GM12878 (cell line): ENCODE results near the gene DIAPH3. TPM values are rescaled to one million over a fixed set of nuclear protein-coding genes. Genes with fewer than 3 reads are reported as not detected.

Experiments used
- ATAC-seq: fragments of 200-7000 bp; cut with Tn5 transposase; 3 replicates; pipeline ENCODE4 v1.9.1; 2020; ENCODE audit warnings: mild to moderate bottlenecking, moderate library complexity
- BruUV-seq: library from RNA; stranded (reverse); fragments of 400-500 nt; replicated peaks from 2 replicates; lab custom pipeline; 2021; lab: Mats Ljungman, UMichigan
- CTCF ChIA-PET: fragments of 300-600 bp; sonication (Branson Sonifier 250); formaldehyde crosslinking; extraction: SDS; loops from one replicate; lab custom pipeline; 2021; ENCODE audit warnings: inconsistent platforms; lab: Yijun Ruan, JAX
- POLR2A ChIA-PET: fragments of 350-600 bp; formaldehyde crosslinking; extraction: SDS; loops from one replicate; lab custom pipeline; 2021; ENCODE audit warnings: inconsistent platforms; lab: Charles Lee
- RAD21 ChIA-PET: fragments of 300-600 bp; sonication (Branson Sonifier 250); formaldehyde crosslinking; loops from one replicate; lab custom pipeline; 2023; ENCODE audit warnings: antibody characterized with exemption; ENCODE audit not compliant: unreplicated experiment; lab: Charles Lee
- SMC1A ChIA-PET: fragments of 300-600 bp; sonication (Branson Sonifier 250); formaldehyde crosslinking; loops from one replicate; lab custom pipeline; 2023; ENCODE audit not compliant: unreplicated experiment, uncharacterized antibody; lab: Charles Lee
- DNase-seq: peaks from one replicate; pipeline ENCODE4 v3.0.0-alpha.2; 2011; ENCODE audit warnings: low read depth, low spot score
- FAIRE-seq: peaks from 3 replicates; lab custom pipeline; 2011; peaks lifted over from hg19 to GRCh38; lab: Jason Lieb, UNC
- H2AFZ ChIP-seq: 2 replicates; pipeline ENCODE4 v1.6.0; 2011; ENCODE audit warnings: low read depth, low read length, control low read depth; ENCODE audit not compliant: control insufficient read depth
- H3K27ac ChIP-seq: 2 replicates; pipeline ENCODE4 v1.5.1; 2011; ENCODE audit warnings: control low read depth; ENCODE audit not compliant: control insufficient read depth, insufficient read depth
- H3K27me3 ChIP-seq, 2 experiments: replicated peaks in 1 of 2; 2 replicates each; pipeline versions ENCODE4 v1.6.0 to v1.6.1; 2011; ENCODE audit warnings: low read length in 1 of 2; ENCODE audit not compliant: control insufficient read depth in 2 of 2, insufficient read depth in 2 of 2
- H3K36me3 ChIP-seq, 2 experiments: 2 replicates each; pipeline ENCODE4 v1.5.1; 2011; ENCODE audit warnings: low read length in 1 of 2; ENCODE audit not compliant: control insufficient read depth in 2 of 2, insufficient read depth in 2 of 2
- H3K4me1 ChIP-seq: 2 replicates; pipeline ENCODE4 v1.6.1; 2011; ENCODE audit warnings: mild to moderate bottlenecking, low read length, moderate library complexity, mixed read lengths; ENCODE audit not compliant: control insufficient read depth, insufficient read depth
- H3K4me2 ChIP-seq: 2 replicates; pipeline ENCODE4 v1.6.0; 2011; ENCODE audit warnings: control low read depth; ENCODE audit not compliant: control insufficient read depth, insufficient read depth
- H3K4me3 ChIP-seq: fragments of 200-600 bp; sonication (generic); 2 replicates; pipeline ENCODE4 v1.5.1; 2016
- H3K79me2 ChIP-seq: 2 replicates; pipeline ENCODE4 v1.6.0; 2011; ENCODE audit warnings: low read length; ENCODE audit not compliant: control insufficient read depth, insufficient read depth
- H3K9ac ChIP-seq: 2 replicates; pipeline ENCODE4 v1.8.0; 2011; ENCODE audit warnings: low read length, control low read depth, mixed read lengths; ENCODE audit not compliant: control insufficient read depth, insufficient read depth
- H3K9me3 ChIP-seq: replicated peaks from 3 replicates; pipeline ENCODE4 v1.5.1; 2011; ENCODE audit warnings: mild to moderate bottlenecking, low read length; ENCODE audit not compliant: control insufficient read depth, insufficient read depth
- H4K20me1 ChIP-seq: 2 replicates; pipeline ENCODE4 v1.6.0; 2011; ENCODE audit not compliant: control insufficient read depth, insufficient read depth
- CEBPB ChIP-seq, 2 experiments: fragments of 150-350 bp in 1 of 2; IDR thresholded peaks; 2 replicates each; pipeline ENCODE4 v1.6.1; 2012 to 2014; ENCODE audit warnings: low read depth in 2 of 2, low read length in 2 of 2, borderline replicate concordance in 1 of 2, inconsistent platforms in 1 of 2
- CREM ChIP-seq: IDR thresholded peaks from 2 replicates; pipeline ENCODE4 v1.6.1; 2014; ENCODE audit warnings: antibody characterized with exemption, low read depth
- DPF2 ChIP-seq: fragments of 450-650 bp; IDR thresholded peaks from 2 replicates; pipeline ENCODE4 v1.6.1; 2017; ENCODE audit warnings: mild to moderate bottlenecking
- HDAC2 ChIP-seq: fragments of 200-600 bp; sonication (generic); IDR thresholded peaks from 2 replicates; pipeline ENCODE4 v1.6.1; 2017
- JUNB ChIP-seq: IDR thresholded peaks from 2 replicates; pipeline ENCODE4 v1.6.1; 2016; ENCODE audit warnings: antibody characterized with exemption, mild to moderate bottlenecking
- LARP7 ChIP-seq: fragments of 450-650 bp; IDR thresholded peaks from 2 replicates; pipeline ENCODE4 v1.6.1; 2017; ENCODE audit warnings: mild to moderate bottlenecking
- SRF ChIP-seq, 2 experiments: IDR thresholded peaks; 2 replicates each; pipeline ENCODE4 v1.6.1; 2011; ENCODE audit warnings: low read depth in 2 of 2, low read length in 2 of 2, mild to moderate bottlenecking in 1 of 2, moderate library complexity in 1 of 2
- TAF1 ChIP-seq: IDR thresholded peaks from 2 replicates; pipeline ENCODE4 v1.6.1; 2011; ENCODE audit warnings: mild to moderate bottlenecking, low read depth, low read length, borderline replicate concordance
- WGBS: methylation state at CpG from one replicate; pipeline ENCODE4 v1.1.6; 2016; ENCODE audit warnings: low lambda C conversion rate; ENCODE audit not compliant: insufficient replicate concordance, insufficient coverage; ENCODE audit errors: missing lambda C conversion rate; 5-methylcytosine and 5-hydroxymethylcytosine counted together
- in situ Hi-C: fragments of 300-500 bp; cut with MboI; formaldehyde crosslinking; loops from 9 replicates; pipeline ENCODE4 v1.14.3; 2018; ENCODE audit warnings: mixed read lengths
- intact Hi-C: fragments of 100-400 bp; cut with micrococcal nuclease; formaldehyde crosslinking; loops from one replicate; pipeline ENCODE4 v1.14.2; 2022; ENCODE audit not compliant: unreplicated experiment
- polyA plus RNA-seq, 11 experiments: library from polyadenylated mRNA; depleted of rRNA in 4 of 11; unstranded in 6 of 11; stranded (reverse) in 5 of 11; fragments of >200 nt; fragmentation: Nextera tagmentation in 4 of 11; fragmentation: Illumina TruSeq in 1 of 11; extraction: Ambion mirVana in 4 of 11; extraction: Trizol in 1 of 11; gene quantifications; 1 replicate in 1 of 11; 2 replicates in 10 of 11; pipeline versions ENCODE4 v1.2.1 to v1.2.3, GENCODE V29; 2011 to 2016; ENCODE audit warnings: inconsistent platforms in 2 of 11, missing spikeins in 2 of 11, low read depth in 1 of 11
- total RNA-seq, 4 experiments: library from RNA; depleted of rRNA in 3 of 4; stranded (reverse); fragments of >200 nt in 3 of 4; fragmentation: Illumina TruSeq in 1 of 4; extraction: Trizol in 1 of 4; gene quantifications; 2 replicates each; pipeline versions ENCODE4 v1.2.1 to v1.2.3, GENCODE V29; 2013 to 2021
- TF ChIP-seq, protein P1 (sequence below): fragments of 450-650 bp; formaldehyde crosslinking; IDR thresholded peaks from 2 replicates; pipeline ENCODE4 v1.5.0; 2022; ENCODE audit warnings: mild to moderate bottlenecking, missing genetic modification characterization
- TF ChIP-seq, protein P2 (sequence below): IDR thresholded peaks from 2 replicates; pipeline ENCODE4 v1.6.1; 2011; ENCODE audit warnings: borderline replicate concordance, low read depth, mild to moderate bottlenecking, moderate library complexity, mixed read lengths, low read length; ENCODE audit not compliant: insufficient read depth; ENCODE audit errors: extremely low read length
- TF ChIP-seq, protein P3 (sequence below): fragments of 450-650 bp; IDR thresholded peaks from 2 replicates; pipeline ENCODE4 v1.6.1; 2016; ENCODE audit warnings: mild to moderate bottlenecking
- TF ChIP-seq, protein P4 (sequence below): fragments of 150-350 bp; IDR thresholded peaks from 2 replicates; pipeline ENCODE4 v1.6.1; 2016; ENCODE audit warnings: low read depth, low read length
- TF ChIP-seq, protein P5 (sequence below): fragments of 450-650 bp; IDR thresholded peaks from 2 replicates; pipeline ENCODE4 v1.6.1; 2017; ENCODE audit warnings: antibody characterized with exemption, mild to moderate bottlenecking, moderate library complexity

The DIAPH3 gene
- total and polyA plus RNA-seq, 10 of the 15 experiments (the other 5 are each of a cell fraction or from before 2014, with no cell fraction given): 10.1 to 25.2 (median 15.4) TPM

DNA sequence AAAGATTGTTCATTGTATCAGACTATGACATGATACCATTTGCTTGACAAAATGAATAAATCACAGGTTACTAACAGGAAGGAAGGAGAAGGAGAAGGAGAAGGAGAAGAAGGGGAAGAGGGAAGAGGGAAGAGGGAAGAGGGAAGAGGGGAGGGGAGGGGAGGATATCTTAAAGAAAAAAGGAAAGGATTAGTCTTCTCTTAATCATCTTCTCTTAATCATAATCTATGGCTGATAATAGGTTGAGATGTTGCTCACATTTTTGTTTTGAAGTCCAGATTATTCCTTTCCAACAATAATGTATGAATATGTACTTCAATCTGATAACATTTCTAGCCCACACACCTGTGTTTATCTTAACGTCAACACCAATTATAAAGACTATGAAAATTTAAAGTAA is 25.1 kb downstream of the DIAPH3 start:
- no peaks in the 10 kb centered on the region for H4K20me1 ChIP-seq
- H3K4me1 ChIP-seq: no peaks in the 10 kb centered on the region
- no peak overlapping the region for H3K9ac ChIP-seq
- H3K4me3 ChIP-seq: no peak overlapping the region
- FAIRE-seq (no peak), DNase-seq (no peak), ATAC-seq (no peak)
- H3K4me2 ChIP-seq: no peak overlapping the region
- no peaks in the 10 kb centered on the region; the same call in none of the 2 replicates for H3K79me2 ChIP-seq
- BruUV-seq: no TSS peak
- in situ Hi-C loops: no loop called here
- RAD21 ChIA-PET: no interaction called here
- no peaks in the 10 kb centered on the region for H3K36me3 ChIP-seq
- intact Hi-C loops: no loop called here
- H3K9me3 ChIP-seq: no peaks in the 10 kb centered on the region
- no peak overlapping the region for H2AFZ ChIP-seq
- WGBS: 100% methylated on average over 1 of the region's 1 CpG
- SMC1A ChIA-PET: interaction anchor here (0.7 to 1.3 kb wide), 3 partner anchors 10 to 334 kb away, joined by 3 to 5 read pairs (median 4); no protein-coding TSS in a partner anchor
- H3K27me3 ChIP-seq: no peaks in the 10 kb centered on the region
- POLR2A ChIA-PET: no interaction called here
- H3K27ac ChIP-seq: no peak overlapping the region
- CTCF ChIA-PET: interaction anchor here (0.6 to 1.4 kb wide), 2 partner anchors 14 to 19 kb away, joined by 3 read pairs; no protein-coding TSS in a partner anchor
- no peak for TF ChIP-seq TAF1
- TF ChIP-seq, protein P1, sequence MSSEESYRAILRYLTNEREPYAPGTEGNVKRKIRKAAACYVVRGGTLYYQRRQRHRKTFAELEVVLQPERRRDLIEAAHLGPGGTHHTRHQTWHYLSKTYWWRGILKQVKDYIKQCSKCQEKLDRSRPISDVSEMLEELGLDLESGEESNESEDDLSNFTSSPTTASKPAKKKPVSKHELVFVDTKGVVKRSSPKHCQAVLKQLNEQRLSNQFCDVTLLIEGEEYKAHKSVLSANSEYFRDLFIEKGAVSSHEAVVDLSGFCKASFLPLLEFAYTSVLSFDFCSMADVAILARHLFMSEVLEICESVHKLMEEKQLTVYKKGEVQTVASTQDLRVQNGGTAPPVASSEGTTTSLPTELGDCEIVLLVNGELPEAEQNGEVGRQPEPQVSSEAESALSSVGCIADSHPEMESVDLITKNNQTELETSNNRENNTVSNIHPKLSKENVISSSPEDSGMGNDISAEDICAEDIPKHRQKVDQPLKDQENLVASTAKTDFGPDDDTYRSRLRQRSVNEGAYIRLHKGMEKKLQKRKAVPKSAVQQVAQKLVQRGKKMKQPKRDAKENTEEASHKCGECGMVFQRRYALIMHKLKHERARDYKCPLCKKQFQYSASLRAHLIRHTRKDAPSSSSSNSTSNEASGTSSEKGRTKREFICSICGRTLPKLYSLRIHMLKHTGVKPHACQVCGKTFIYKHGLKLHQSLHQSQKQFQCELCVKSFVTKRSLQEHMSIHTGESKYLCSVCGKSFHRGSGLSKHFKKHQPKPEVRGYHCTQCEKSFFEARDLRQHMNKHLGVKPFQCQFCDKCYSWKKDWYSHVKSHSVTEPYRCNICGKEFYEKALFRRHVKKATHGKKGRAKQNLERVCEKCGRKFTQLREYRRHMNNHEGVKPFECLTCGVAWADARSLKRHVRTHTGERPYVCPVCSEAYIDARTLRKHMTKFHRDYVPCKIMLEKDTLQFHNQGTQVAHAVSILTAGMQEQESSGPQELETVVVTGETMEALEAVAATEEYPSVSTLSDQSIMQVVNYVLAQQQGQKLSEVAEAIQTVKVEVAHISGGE (CRISPR knock-in tag): no peak
- no peak for TF ChIP-seq DPF2
- TF ChIP-seq, protein P2, sequence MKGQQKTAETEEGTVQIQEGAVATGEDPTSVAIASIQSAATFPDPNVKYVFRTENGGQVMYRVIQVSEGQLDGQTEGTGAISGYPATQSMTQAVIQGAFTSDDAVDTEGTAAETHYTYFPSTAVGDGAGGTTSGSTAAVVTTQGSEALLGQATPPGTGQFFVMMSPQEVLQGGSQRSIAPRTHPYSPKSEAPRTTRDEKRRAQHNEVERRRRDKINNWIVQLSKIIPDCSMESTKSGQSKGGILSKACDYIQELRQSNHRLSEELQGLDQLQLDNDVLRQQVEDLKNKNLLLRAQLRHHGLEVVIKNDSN: no peak
- no peak for TF ChIP-seq CEBPB (IDR thresholded peaks at IDR 0.05; ENCODE audit: borderline replicate concordance in 1 of 2, low read depth in 2 of 2, low read length in 2 of 2)
- TF ChIP-seq JUNB: no peak
- TF ChIP-seq, protein P3, sequence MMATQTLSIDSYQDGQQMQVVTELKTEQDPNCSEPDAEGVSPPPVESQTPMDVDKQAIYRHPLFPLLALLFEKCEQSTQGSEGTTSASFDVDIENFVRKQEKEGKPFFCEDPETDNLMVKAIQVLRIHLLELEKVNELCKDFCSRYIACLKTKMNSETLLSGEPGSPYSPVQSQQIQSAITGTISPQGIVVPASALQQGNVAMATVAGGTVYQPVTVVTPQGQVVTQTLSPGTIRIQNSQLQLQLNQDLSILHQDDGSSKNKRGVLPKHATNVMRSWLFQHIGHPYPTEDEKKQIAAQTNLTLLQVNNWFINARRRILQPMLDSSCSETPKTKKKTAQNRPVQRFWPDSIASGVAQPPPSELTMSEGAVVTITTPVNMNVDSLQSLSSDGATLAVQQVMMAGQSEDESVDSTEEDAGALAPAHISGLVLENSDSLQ: no peak
- TF ChIP-seq, protein P4, sequence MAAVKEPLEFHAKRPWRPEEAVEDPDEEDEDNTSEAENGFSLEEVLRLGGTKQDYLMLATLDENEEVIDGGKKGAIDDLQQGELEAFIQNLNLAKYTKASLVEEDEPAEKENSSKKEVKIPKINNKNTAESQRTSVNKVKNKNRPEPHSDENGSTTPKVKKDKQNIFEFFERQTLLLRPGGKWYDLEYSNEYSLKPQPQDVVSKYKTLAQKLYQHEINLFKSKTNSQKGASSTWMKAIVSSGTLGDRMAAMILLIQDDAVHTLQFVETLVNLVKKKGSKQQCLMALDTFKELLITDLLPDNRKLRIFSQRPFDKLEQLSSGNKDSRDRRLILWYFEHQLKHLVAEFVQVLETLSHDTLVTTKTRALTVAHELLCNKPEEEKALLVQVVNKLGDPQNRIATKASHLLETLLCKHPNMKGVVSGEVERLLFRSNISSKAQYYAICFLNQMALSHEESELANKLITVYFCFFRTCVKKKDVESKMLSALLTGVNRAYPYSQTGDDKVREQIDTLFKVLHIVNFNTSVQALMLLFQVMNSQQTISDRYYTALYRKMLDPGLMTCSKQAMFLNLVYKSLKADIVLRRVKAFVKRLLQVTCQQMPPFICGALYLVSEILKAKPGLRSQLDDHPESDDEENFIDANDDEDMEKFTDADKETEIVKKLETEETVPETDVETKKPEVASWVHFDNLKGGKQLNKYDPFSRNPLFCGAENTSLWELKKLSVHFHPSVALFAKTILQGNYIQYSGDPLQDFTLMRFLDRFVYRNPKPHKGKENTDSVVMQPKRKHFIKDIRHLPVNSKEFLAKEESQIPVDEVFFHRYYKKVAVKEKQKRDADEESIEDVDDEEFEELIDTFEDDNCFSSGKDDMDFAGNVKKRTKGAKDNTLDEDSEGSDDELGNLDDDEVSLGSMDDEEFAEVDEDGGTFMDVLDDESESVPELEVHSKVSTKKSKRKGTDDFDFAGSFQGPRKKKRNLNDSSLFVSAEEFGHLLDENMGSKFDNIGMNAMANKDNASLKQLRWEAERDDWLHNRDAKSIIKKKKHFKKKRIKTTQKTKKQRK: no peak
- TF ChIP-seq, protein P5, sequence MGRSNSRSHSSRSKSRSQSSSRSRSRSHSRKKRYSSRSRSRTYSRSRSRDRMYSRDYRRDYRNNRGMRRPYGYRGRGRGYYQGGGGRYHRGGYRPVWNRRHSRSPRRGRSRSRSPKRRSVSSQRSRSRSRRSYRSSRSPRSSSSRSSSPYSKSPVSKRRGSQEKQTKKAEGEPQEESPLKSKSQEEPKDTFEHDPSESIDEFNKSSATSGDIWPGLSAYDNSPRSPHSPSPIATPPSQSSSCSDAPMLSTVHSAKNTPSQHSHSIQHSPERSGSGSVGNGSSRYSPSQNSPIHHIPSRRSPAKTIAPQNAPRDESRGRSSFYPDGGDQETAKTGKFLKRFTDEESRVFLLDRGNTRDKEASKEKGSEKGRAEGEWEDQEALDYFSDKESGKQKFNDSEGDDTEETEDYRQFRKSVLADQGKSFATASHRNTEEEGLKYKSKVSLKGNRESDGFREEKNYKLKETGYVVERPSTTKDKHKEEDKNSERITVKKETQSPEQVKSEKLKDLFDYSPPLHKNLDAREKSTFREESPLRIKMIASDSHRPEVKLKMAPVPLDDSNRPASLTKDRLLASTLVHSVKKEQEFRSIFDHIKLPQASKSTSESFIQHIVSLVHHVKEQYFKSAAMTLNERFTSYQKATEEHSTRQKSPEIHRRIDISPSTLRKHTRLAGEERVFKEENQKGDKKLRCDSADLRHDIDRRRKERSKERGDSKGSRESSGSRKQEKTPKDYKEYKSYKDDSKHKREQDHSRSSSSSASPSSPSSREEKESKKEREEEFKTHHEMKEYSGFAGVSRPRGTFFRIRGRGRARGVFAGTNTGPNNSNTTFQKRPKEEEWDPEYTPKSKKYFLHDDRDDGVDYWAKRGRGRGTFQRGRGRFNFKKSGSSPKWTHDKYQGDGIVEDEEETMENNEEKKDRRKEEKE: no peak
- no peak for TF ChIP-seq CREM
- no peak for TF ChIP-seq LARP7
- no peak for TF ChIP-seq HDAC2
- TF ChIP-seq SRF (IDR thresholded peaks at IDR 0.05; ENCODE audit: low read depth in 2 of 2, low read length in 2 of 2): no peak
